Cardiac muscle cell (in vitro differentiated cells and primary cell): Measurements from ENCODE around the gene LYPD1. TPM values are rescaled to one million over a fixed set of nuclear protein-coding genes. Genes with fewer than 3 reads are reported as not detected.

Experiments
- DNase-seq, 2 donors: peaks; one replicate each; pipeline versions ENCODE4 v3.0.0 to v3.0.0-alpha.2; 2010 to 2017; ENCODE audit warnings: low read depth in 1 of 2, low spot score in 1 of 2
- H3K27ac ChIP-seq: fragments of 200-600 bp; sonication (generic); 2 replicates; pipeline ENCODE4 v1.5.1; 2016
- H3K27me3 ChIP-seq: fragments of 200-600 bp; sonication (generic); 2 replicates; pipeline ENCODE4 v1.6.0; 2016; ENCODE audit warnings: control low read depth
- H3K36me3 ChIP-seq: fragments of 200-600 bp; sonication (generic); 2 replicates; pipeline ENCODE4 v1.5.1; 2016; ENCODE audit warnings: control low read depth
- H3K4me1 ChIP-seq: fragments of 200-600 bp; sonication (generic); 2 replicates; pipeline ENCODE4 v1.8.1; 2017; ENCODE audit warnings: low read depth, mild to moderate bottlenecking, mixed run types
- H3K4me3 ChIP-seq: fragments of 200-600 bp; sonication (generic); 2 replicates; pipeline ENCODE4 v1.5.1; 2016; ENCODE audit warnings: mild to moderate bottlenecking
- H3K9me3 ChIP-seq: fragments of 200-600 bp; sonication (generic); 2 replicates; pipeline ENCODE4 v1.5.1; 2017; ENCODE audit warnings: low read depth, mild to moderate bottlenecking, control low read depth
- CTCF ChIP-seq: IDR thresholded peaks from 2 replicates; pipeline ENCODE4 v1.5.1; 2012; ENCODE audit warnings: low read depth, mild to moderate bottlenecking, low read length
- polyA plus RNA-seq: library from polyadenylated mRNA; unstranded; fragments of >200 nt; fragmentation: Nextera tagmentation; extraction: Ambion mirVana; gene quantifications from 2 replicates; pipeline ENCODE4 v1.2.1, GENCODE V29; 2016
- total RNA-seq: library from RNA; depleted of rRNA; stranded (reverse); fragments of >200 nt; gene quantifications from 2 replicates; pipeline ENCODE4 v1.2.3, GENCODE V29; 2016

Gene LYPD1
- total and polyA plus RNA-seq, 2 experiments from 2014 or later = 2.4 to 2.7 TPM

- Histone ChIP-seq H3K9me3 (no peaks in the 10 kb centered on the region), H3K4me1 (no peaks in the 10 kb centered on the region), H3K27me3 (no peaks in the 10 kb centered on the region), H3K27ac (no peak overlapping the region), H3K36me3 (no peaks in the 10 kb centered on the region), H3K4me3 (no peak overlapping the region)
- DNase-seq = no peak
- no peak for TF ChIP-seq CTCF
These were observed 72.2 kb downstream of the LYPD1 start for GRCh38 chr2:132597831-132598230.

- no peaks in the 10 kb centered on the region for H3K4me1 ChIP-seq
- no peaks in the 10 kb centered on the region for H3K27me3 ChIP-seq
- TF ChIP-seq CTCF = no peak
- no peak for DNase-seq
- no peak overlapping the region for H3K27ac ChIP-seq
- H3K4me3 ChIP-seq = no peak overlapping the region
- no peaks in the 10 kb centered on the region for H3K9me3 ChIP-seq
- H3K36me3 ChIP-seq = no peaks in the 10 kb centered on the region
These were observed 72.8 kb downstream of the LYPD1 start for GRCh38 chr2:132597166-132597565.

DNA sequence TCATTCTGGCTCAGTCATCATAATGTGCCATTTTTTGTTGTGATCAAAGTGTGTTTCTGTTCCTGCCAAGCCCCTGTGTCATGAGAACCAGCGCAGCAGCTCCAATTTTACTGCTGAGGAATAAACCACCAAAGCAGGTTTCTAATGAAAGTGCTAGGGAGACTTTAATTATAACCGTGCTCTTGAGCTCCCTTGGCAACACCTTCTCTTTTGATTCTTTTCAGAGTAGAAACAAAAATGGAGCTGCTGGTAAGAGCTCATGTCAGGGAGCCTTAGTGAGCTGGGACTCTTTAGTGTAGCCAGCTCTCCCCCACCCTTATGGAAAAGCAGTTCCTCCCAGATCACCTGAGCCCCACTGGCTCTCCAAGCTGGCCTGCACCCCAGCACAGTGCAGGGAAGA is 74.3 kb downstream of the LYPD1 start:
- Histone ChIP-seq H3K27me3 (no peaks in the 10 kb centered on the region), H3K4me1 (no peaks in the 10 kb centered on the region), H3K27ac (no peak overlapping the region), H3K9me3 (no peaks in the 10 kb centered on the region), H3K36me3 (no peaks in the 10 kb centered on the region), H3K4me3 (no peak overlapping the region)
- DNase-seq = no peak
- no peak for TF ChIP-seq CTCF

DNA sequence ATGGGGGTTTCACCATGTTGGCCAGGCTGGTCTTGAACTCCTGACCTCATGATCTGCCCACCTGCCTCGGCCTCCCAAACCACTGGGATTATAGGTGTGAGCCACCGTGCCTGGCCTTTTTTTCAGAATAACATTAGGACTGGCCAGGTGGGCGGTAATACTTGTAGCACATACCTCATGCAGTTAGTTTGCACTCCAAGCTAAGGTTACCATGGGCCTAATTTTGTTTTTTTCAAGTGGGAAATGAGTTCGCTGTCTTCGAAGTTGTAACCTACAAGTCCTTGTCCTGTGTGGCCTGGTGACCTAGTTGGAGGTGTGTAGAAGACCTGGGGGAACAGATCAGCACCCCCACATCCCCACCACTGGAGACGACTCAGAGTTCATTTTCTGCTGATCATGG is 74.8 kb downstream of the LYPD1 start:
- Histone ChIP-seq H3K36me3 (no peaks in the 10 kb centered on the region), H3K4me1 (no peaks in the 10 kb centered on the region), H3K4me3 (no peak overlapping the region), H3K9me3 (no peaks in the 10 kb centered on the region), H3K27me3 (no peaks in the 10 kb centered on the region), H3K27ac (no peak overlapping the region)
- no peak for DNase-seq
- TF ChIP-seq CTCF = no peak
